ENCODE data around the gene SAT1. TPM values are rescaled to one million over a fixed set of nuclear protein-coding genes. Genes with fewer than 3 reads are reported as not detected.

The SAT1 gene
- total RNA-seq, 1 experiment from 2014 or later: 55.2 TPM

- Histone ChIP-seq H3K4ac (ENCODE audit: low read depth, low read length) (no peak overlapping the region), H4K5ac (ENCODE audit: insufficient read length, low read depth, low read length) (no peak overlapping the region), H3K4me2 (ENCODE audit: insufficient read depth, insufficient read length, low read length) (no peak overlapping the region), H3K79me2 (ENCODE audit: insufficient read depth, low read length) (no peaks in the 10 kb centered on the region), H3K23ac (ENCODE audit: insufficient read length, low read depth, low read length) (no peak overlapping the region), H3K18ac (ENCODE audit: insufficient read length, low read depth, low read length) (no peak overlapping the region), H4K20me1 (ENCODE audit: control insufficient read depth, insufficient read depth, insufficient read length) (no peaks in the 10 kb centered on the region), H3K27me3 (ENCODE audit: insufficient read depth, low read length) (no peaks in the 10 kb centered on the region), H3K27ac (ENCODE audit: insufficient read length, low read depth, low read length) (no peak overlapping the region), H3K14ac (ENCODE audit: insufficient read depth, low read length) (no peak overlapping the region), H3K79me1 (ENCODE audit: insufficient read depth, low read depth, low read length, poor library complexity, severe bottlenecking) (no peaks in the 10 kb centered on the region), H2AK5ac (ENCODE audit: insufficient read length, low read length) (no peak overlapping the region), H3K23me2 (ENCODE audit: insufficient read length, low read depth, low read length, poor library complexity, severe bottlenecking) (no peaks in the 10 kb centered on the region), H3K9ac (ENCODE audit: extremely low read depth, insufficient read length, low read length) (no peak overlapping the region), H4K91ac (ENCODE audit: insufficient read length, low read depth, low read length) (no peak overlapping the region), H2AFZ (ENCODE audit: low read length) (no peak overlapping the region), H2BK12ac (ENCODE audit: insufficient read length, low read depth, low read length) (no peak overlapping the region), H2BK5ac (ENCODE audit: insufficient read length, low read length) (no peak overlapping the region), H3K56ac (ENCODE audit: insufficient read length, low read depth, low read length) (no peak overlapping the region), H2BK20ac (ENCODE audit: low read depth, low read length, poor library complexity, severe bottlenecking) (no peak overlapping the region), H3T11ph (ENCODE audit: low read length) (no peak overlapping the region), H3K4me1 (ENCODE audit: insufficient read depth, low read length) (no peaks in the 10 kb centered on the region), H2BK15ac (ENCODE audit: low read depth, low read length) (no peak overlapping the region), H4K8ac (replicated peaks; ENCODE audit: insufficient read length, low read depth, low read length) (no peak overlapping the region), H2BK120ac (ENCODE audit: low read depth, low read length, poor library complexity, severe bottlenecking) (no peak overlapping the region), H3K9me3 (ENCODE audit: control insufficient read depth, low read depth, low read length) (no peaks in the 10 kb centered on the region)
- no peak for TF ChIP-seq CTCF (conservative IDR thresholded peaks at IDR 0.05)
- Mint-ChIP-seq H3K36me3 (ENCODE audit: insufficient read depth in 1 of 3, low read depth in 3 of 3) (no peaks in the 10 kb centered on the region), H3K4me3 (no peak overlapping the region), H3K4me1 (no peaks in the 10 kb centered on the region), H3K27ac (peak overlapping the region in 1 of 3 experiments; percentile 56; a peak in 1 of 7 replicates), H3K27me3 (ENCODE audit: low read depth) (peaks cover 2% of the 10 kb centered on the region; the same call in 1 of the 2 replicates), H3K9me3 (no peaks in the 10 kb centered on the region)
- no peak for DNase-seq
- WGBS (ENCODE audit: extremely low coverage, insufficient read length, low lambda C conversion rate): no CpG with 5 or more reads among the region's 2 CpGs
Measured at GRCh38 chrX:23749576-23749975, 33.4 kb upstream of the SAT1 start.

Data from H9 (cell line).